NCI-H2107 treated with DMSO at 0.1 percent for 48 hours (cell line): ENCODE results near the gene POLDIP2.

Experiments used
- DNase-seq: peaks from one replicate; lab custom pipeline; 2025; ENCODE audit not compliant: unreplicated experiment; lab: John Stamatoyannopoulos, UW

POLDIP2 gene, protein sequence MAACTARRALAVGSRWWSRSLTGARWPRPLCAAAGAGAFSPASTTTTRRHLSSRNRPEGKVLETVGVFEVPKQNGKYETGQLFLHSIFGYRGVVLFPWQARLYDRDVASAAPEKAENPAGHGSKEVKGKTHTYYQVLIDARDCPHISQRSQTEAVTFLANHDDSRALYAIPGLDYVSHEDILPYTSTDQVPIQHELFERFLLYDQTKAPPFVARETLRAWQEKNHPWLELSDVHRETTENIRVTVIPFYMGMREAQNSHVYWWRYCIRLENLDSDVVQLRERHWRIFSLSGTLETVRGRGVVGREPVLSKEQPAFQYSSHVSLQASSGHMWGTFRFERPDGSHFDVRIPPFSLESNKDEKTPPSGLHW

DNA sequence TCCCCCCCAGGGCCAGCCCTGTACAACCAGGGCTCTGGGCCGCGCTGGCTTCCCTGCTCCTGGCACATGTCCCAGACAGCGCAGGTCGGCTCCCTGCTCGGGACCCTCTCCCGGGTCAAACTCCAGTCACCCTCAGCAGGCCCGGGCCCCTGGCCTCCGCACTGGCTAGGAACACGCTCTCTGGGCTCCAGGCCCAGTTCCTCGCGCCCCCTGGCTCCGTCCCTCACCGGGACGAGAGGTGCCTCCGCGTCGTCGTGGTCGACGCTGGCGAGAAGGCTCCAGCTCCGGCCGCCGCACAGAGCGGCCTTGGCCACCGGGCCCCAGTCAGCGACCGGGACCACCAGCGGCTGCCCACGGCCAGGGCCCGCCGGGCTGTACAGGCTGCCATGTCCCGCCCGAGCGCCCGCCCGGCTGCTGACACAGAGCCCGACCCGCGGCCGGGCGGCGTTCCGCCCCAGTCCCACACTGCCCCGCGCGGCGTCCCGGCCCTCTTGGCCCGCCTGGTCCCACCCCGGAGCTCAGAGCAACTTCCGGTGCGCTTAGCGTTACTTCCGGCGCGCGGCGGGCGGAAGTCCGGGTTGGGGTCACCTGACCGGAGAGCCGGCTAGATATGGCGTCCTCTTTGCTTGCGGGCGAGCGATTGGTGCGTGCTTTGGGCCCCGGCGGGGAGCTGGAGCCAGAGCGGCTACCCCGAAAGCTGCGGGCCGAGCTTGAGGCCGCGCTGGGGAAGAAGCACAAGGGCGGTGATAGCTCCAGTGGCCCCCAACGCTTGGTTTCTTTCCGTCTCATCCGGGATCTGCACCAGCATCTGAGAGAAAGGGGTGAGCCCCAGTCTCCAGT lies at the start of gene POLDIP2:
Gene POLDIP2 (minus strand): TSS at position 467 of the 840 bp plus-strand sequence. CDS start 79 bp downstream, at position 388.
- DNase-seq, result peak; percentile 73

DNA sequence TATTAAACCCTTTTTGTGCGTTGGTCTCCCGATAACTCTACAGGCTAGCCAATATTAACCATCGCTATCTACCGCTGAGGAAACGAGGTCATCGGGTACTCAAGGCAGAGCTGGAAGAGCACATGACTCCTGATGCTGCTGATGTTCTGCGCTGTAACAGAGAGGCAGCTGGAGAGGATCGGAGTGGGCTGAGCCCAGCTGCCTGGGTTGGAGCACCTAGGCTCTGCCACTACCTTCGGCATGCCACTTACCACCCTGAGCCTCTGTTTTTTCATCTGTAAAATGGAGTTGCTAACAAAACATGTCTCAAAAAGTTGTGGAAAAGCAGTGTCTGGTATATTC lies 49.1 kb upstream of the POLDIP2 start:
- DNase-seq, result peak; percentile 9

DNA sequence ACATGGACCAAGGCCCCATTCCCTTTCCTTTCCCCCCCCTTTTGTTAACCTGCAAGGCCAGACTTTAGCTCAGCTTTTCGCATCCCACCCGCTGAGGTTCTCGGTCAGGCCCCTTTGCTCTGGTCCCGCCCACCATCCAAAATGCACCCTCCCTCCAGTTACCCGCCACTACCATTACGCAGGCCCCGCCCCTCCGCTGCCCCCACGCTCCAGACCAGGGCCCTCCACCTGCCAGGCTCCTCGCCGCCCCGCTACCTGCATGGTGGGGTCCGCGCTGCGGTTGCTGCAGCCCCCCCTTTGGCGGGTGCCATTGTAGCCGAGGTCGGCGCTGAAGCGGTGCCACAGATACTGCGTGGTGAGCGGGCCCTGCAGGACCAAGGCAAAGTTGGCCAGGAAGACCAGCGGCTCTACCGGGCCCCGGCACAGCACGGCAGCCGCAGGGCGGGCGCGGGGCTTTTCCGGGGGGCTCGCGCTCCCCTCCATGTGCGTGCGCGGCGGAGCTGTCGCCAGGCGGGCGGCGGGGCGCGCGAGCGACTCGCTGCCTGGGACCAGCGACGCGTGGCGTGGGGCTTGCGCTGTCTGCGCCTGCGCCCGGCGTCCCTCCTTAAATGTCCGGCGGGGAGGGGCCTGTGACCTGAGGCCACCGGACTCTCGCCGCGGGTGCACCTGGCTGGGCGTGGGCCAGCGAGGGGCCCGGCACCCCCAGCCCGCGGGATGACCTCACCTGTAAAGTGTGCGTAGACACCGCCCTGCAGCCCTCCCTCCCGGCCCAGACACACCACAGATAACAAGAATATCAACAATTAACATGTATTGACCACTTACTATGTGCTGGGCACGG lies 48.5 kb upstream of the POLDIP2 start, which contains the start of gene SLC46A1:
Gene SLC46A1 (minus strand): TSS at position 581 of the 841 bp plus-strand sequence. CDS start 98 bp downstream, at position 483.
- DNase-seq, result peak; percentile 23

DNA sequence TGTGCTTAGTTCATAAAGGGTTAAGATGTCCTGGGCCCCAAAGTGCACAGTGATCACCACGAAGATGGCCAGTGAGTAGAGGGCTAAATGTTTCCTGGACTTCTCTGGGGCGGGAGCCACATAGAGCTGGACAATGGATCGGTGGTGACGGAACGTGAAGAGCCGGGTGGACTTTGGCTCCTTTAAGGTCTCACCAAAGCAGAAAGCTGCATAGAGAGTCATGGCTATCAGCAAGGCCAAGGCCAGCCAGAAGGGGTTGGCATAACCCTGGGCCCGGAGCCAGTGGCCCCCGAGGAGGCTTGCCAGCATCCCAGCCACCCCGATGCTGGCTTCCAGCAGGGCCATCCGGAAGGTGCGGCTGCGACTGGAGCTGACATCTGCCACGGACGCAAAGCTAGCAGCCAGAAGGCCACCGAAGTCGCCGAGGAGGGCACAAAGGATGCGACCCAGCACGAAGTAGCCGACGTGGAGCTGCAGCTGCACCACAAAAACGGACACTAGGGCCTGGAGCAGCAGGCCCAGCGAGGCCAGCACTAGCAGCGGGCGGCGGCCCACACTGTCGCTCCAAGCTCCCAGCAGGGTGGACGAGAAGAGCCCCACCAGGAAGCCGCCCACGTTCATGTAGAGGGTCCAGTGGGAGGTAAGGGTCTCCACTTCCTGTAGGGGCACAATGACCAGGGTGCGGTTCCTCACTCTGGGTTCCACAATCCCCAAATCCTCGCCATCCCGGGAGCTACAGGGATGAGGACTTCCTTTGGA lies 47.7 kb upstream of the POLDIP2 start:
- DNase-seq, result no peak

DNA sequence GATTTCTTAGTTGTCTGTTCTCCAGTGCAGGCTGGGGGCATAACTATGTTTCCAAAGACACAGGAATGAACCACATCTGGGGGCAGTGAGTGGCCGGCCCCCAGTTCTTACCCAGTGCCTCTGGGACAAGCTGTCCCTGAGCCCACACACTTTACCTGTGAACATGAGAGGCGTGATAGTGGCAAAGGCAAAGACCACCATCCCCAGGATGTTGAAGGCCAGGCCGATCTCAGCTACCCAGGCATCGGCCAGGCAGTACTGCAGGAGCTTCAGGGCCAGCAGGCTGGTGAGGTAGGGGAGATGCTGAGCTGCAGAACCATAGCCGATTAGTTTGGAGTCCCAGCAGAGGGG lies 47.1 kb upstream of the POLDIP2 start:
- no peak for DNase-seq

DNA sequence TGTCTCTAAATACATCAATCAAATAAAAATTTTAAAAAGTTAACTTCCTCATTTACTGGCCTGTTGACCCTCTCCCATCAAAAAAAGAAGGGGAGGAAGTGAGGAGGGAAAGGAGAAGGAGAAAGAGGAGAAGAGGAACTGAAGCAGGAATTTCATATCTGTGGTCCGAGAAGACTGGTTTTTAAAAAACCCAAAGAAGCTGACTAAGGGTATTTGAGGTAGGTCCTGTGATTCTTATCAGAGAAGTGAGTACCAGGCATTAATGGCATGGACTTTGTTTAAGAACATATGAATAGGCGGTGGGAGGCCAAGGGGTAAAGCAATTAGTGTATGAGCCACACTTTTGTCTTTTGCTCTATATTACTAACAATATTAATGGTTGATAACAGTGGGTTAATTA lies 46.7 kb upstream of the POLDIP2 start:
- no peak for DNase-seq

DNA sequence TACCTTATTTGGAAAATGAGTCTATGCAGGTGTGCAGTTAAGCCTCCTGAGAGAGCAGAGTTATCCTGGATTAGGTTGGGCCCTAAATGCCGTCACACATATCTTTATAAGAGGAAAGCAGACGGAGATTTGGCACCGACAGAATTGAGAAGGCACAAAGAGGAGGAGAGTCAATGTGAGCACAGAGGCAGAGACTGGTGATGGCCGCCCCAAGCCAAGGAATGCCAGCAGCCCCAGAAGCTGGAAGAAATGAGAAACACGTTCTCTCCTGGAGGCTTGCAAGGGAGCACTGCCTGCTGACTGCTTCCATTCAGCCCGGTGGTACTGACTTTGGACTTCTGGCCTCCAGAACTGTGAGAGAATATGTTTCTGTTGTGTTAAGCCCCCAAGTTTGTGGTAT lies 45.5 kb upstream of the POLDIP2 start:
- DNase-seq, result no peak

DNA sequence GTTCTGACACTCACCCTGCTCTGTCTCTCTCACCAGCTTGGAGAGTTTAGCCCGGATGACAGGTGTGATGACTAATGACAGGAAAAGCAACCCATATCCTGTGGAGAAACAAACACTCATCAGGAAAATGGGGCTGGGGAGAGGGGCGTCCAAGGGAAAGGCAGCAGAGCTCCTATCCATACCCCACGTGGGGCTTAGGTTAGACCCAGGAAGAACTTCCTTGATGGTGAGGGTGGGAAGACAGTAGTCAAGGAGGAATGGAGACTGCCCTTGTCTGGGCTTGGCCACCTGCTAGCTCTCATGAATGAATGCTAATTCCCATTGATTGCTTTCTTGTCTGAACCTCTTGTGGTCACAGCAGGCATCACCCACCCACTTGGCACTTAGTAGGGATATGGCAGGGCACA lies 44.9 kb upstream of the POLDIP2 start:
- DNase-seq, result no peak

DNA sequence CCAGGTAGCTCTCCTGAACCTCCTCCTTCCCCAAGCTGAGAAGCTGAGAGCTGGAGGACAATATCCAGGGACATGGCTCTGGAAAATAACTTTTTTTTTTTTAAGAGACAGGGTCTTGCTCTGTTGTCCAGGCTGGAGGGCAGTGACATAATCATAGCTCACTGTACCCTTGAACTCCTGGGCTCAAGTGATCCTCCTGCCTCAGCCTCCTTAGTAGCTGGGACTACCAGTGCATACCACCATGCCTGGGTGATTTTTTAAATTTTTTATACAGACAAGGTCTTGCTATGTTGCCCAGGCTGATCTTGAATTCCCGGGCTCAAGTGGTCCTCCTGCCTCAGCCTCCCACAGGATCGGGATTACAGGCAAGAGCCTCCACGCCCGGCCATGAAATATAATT lies 42.5 kb upstream of the POLDIP2 start:
- DNase-seq, result no peak

DNA sequence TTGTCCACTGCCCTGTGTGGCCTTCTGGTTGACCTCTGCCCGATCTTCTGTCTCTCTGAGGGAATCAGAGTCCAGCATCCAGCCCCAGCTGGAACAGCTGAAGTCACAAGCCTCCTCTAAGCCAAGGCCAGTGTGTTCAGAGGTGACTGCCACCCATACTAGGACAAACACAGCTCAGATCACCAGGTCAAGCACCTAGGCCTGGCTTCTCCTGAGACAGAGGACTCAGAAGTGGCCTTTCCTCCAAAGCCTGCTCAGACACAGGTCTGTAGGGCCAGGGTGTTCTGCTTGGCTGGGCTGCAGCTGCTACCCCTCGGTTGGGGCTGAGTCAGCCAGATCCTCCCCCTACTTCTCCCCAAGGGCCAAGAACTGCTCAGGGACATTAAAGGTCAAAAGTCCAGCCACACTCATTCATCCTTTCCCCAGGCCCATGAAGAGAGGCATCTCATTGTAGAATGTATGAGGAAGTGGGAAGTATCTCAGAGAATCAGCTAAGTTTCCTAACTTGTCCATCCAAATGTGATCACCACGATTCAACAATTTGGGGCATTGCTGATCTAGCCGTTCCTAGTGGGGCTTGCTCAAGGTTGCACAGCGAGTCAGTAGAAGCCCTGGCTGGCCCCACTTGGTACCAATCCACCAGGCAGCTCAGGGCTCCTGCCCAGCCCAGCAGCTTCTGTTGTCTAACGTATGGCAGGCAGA lies 41.1 kb upstream of the POLDIP2 start:
- no peak for DNase-seq

DNA sequence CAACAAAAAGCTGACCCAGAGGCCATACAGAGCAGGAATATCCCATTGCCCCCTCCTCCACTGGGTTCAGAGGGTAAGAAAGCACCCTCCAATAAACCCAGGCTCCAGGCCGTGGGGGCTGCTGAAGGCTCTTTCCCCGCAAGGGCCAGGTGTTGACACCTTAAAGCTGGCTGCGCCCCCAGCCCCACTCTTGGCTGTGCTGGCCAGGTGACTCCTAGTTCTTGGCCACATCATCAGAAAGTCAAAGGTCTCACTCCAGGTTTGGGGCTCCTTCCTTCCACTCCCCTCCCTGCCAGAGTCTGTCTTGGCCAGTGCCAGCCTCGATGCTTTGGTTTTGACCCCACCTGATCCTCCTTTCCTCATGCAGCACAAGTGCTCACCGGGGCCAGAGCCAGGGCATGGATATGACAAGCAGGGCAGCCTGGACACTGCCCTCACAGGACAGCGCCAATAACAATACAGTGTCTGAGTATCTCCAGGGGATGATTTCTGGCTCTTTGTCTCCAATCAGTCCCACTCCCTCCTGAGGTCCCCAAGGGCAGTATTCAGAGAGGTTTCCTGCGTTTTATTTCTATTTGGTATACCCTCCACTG lies 40.5 kb upstream of the POLDIP2 start:
- DNase-seq, result no peak

DNA sequence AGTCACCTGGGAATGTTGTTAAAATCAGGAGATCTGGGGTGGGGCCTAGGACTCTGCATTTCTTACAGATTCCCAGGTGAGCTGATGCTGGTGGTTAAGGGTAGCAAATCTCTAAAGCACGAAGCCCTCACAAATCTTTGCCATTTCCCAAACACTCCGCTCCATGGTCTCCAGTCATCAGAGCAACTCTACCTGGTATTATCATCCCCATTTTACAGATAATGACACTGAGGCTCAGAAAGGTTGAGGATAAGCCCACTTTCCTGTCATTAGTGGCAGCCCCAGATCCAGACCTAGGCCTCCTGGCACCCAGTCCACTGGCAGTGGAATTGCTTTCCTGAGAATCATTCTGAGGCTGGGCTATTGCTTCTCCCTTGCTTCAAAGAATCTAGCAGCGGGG lies 39.9 kb upstream of the POLDIP2 start:
- no peak for DNase-seq

DNA sequence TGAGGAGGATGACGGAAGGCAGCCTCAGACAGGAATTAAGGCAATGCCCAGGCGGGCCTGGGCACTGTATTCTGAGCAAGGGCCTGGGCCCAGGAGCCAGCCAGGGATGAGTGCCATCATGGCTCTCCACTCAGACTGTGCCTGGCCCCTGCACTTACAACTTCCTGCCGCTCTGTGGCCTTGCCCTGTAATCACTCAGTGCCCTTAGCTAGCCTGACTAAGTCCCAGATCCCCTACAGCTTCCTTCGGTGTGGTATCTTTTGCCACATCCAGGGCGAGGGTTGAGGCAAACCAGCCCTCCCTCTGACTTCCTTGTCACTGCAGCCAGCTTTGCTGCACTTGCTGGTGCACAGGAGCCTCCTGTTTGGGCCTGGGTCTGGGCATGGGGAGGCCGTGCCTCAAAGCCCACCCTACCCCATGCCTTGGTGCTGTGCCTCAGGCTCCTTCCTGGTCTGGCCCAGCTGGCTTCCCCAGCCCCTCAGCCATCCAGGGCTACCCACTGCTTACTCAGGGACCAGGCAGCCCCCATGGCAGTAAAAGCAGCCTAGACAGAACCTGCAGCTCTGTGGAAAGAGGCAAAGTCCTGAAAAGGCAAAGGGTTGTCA lies 39.4 kb upstream of the POLDIP2 start:
- DNase-seq, result no peak

DNA sequence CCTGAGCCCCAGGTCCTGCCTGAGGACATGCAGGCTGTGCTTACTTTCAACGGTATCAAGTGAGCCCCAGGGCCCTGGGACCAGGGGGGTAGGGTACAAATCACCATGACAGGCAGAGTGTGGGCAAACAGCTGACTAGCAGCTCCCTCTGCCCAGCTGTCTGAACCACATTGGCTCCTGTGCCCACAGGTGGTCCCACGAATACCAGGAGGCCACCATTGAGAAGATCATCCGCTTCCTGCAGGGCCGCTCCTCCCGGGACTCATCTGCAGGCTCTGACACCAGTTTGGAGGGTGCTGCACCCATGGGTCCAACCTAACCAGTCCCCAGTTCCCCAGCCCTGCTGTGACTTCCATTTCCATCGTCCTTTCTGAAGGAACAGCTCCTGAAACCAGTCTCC lies 38.6 kb upstream of the POLDIP2 start:
- no peak for DNase-seq

DNA sequence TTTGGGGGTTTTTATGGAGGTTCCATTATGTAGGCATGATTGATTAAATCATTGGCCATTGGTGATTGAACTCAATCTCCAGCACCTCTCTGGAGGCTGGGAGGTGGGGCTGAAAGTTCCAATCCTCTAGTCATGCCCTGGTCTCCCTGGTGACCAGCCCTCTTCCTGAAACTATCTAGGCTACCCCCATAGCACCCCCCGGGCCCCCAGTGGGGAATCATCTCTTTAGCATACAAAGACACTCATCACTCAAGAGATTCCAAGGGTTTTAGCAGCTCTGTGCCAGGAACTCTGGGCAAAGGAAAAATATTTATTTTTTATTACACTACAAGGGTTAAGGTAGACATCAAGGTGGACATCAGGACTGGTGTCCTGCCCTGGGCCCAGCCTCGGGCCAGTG lies 38.1 kb upstream of the POLDIP2 start:
- DNase-seq, result no peak

DNA sequence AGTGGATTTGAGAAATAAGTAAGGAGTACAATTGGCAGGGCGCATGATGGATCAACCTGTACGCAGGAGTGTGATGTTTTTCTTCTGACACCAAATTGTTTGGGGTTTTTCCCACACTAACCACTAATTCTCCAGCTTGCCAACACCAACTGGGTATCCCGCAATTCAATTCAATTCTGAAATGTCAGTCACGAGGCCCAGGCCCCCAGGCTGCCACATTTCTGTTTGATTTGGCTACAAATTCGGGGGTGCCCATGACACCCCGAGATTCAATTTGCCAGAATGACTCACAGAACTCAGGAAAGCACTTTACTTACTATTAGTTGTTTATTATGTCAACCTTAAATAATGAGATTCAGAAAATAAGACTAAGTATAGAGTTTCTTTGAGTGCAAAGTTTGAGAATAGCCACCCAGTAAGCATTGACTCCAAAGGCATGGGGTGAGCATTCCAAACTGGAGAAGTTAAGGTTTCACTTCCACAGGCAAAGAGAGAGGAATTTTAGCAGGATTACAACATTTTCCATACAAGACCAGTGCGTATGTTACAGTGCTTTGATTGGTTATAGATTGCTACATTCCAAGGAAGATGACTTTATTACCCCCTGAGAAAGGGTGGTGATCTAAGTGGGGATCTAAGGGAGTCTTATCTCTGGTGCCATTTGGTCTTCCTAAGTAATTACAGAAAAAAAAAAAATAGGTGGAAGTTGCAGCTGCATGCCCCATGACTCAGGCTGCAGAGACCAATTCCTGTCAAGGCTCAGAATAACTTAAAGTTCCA lies 37.2 kb upstream of the POLDIP2 start:
- no peak for DNase-seq

DNA sequence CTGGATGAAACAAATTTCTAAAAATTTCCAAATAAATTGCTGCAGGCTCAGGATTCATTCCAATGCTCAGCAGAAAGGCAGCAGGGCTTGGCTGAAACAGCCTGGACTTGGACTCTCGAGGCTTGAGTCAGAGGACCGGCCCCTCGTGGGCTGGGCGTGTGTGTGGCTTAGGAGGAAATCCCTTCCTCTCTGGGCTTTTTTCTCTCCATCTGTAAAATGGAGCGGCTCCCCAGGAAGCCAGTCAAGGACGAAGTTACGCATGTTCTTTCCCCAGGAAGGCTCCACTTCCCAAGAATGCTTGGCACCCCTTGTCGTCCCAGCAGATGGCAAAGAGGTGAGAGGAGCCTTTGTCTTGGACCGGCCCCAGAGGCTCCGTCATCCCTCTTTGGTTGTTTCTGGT lies 35.2 kb upstream of the POLDIP2 start:
- DNase-seq, result no peak

DNA sequence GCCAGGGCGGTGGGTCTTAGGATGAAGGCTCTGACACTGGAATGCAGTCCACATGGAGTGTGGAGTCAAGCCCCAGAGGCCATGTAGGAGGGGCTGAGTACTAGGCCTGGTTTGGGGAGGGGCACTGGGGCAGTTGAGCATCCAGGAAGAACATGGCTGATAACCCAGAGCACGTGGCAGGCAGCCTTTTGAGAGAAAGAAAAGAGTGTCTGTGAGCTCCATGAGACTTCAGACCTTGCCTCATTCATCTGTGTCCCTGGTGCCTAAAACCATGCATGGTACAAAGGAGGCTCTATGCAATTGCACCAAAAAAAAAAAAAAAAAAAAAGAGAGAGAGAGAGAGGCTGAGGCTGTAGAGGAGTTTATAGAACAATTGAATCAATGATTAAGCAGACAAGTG lies 34.1 kb upstream of the POLDIP2 start:
- DNase-seq, result no peak

DNA sequence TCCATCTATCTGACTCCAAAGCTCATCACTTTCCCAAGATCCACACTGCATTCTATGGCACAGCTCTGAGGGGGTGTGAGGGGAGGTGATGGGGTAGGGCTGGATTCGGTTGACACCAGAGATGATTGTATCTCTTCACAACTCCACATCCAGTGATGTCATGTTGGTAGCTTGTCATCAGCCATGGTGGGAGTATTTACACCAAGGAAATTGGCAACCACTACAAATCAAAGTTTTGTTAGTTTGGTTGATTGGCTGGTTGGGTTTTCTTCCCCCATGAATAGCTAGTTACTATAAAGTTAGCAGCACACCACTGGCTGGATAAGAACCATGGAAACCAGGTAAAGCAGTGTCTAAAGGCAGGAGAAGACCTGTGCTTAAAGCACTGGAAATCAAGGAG lies 33.7 kb upstream of the POLDIP2 start:
- DNase-seq, result no peak
